NCI-H1930 (cell line): Measurements from ENCODE around the gene ASPG.

Source experiments
- DNase-seq, 2 experiments: peaks; one replicate each; lab custom pipeline; 2025; lab: John Stamatoyannopoulos, UW

The ASPG gene

DNA sequence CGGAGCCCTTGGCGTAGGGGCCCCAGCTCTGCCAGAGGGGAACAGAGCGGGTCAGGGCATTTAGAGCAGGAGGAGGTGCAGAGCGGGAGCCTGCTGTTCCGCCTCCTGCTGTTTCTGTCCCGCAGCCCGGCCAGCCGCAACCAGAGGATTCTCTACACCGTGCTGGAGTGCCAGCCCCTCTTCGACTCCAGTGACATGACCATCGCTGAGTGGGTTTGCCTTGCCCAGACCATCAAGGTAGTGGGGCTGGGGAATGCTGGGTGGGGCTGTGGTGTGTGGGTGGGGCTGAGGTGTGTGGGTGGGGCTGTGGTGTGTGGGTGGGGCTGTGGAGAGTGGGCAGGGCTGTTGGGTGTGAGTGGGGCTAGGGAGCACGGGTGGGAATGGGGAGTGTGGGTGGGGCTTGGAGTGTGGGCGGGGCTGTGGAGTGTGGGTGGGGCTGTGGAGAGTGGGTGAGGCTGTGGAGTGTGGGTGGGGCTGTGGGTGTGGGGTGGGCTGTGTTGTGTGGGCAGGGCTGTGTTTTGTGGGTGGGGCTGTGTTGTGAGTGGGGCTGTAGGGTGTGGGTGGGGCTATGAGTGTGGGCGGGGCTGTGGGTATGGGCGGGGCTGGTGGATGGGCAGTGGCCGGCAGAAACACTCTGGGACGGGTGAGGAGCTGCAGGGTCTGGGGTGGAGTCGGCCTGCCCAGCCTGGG, 8.0 kb downstream of the ASPG start:
- no peak for DNase-seq

DNA sequence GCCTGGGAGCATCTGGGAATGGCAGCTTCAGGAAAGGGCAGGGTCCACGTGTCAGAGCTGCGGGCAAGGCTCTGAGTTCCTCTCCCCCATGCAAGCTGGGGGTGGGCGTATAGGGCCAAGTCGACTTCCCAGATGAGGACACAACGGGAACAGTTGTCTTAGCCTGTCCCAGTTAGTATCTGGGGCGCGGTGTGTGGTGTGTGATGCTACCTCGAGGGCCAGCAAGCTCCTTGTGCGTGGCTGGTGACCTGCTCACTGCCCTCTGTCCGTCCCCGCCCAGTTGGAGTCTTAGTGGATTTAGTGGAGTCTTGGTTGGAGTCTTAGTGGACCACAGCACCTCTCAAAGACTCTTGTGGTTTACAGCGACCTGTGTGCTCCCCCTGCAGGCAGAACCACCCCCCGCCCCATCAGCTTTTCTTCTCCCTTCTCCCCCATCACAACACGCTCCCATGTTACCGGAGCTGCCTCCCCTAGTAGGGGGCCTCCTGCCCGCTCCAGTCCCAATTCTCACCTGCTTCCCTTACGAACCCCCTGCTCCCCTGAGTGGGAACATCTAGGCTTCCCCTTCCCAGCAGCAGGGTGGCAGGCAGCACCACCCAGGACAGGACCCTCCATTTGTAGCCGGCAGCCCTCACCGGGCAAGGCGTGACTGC, 8.7 kb downstream of the ASPG start:
- DNase-seq = no peak

DNA sequence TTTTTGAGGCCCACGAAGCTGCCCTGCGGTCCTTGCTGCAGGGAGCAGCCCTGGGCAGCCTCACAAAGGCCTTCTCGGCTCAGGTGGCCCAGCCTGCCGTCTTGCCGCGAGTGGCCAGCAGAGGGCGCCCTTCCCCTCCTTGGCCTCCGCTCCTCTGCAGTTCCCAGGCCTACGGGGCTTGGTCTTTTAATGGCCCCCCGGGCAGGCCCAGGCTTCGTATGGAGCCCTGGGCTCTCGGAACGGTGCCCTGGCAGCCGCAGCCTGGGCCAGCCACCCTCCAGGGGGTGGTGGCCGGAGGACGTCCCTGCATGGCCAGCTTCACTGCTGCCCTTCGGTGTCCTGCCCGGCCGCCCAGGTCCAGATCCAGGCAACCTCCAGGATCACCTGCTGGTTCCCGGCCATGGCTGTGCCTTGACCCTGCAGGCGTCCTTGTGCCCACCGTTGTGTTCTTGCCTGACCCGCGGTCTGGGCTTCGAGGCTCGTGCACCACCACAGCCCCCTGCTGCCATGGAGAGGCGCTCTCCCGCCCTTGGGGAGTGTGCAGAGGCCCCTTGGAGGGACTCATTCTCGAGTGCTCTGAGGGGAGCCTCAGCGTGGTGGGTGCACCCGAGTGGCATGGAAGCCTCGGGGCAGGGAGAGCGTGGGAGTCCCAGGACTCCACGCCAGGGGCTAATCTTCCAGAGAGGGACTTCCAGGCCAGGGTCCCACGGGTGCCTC, 9.4 kb downstream of the ASPG start:
- DNase-seq = peak in 1 of 2 experiments; percentile 64

- DNase-seq = no peak
Observed at GRCh38 chr14:104095426-104096310, 10.2 kb downstream of the ASPG start.

GRCh38 chr14:104096318-104096717, 10.8 kb downstream of the ASPG start:
- no peak for DNase-seq

DNA sequence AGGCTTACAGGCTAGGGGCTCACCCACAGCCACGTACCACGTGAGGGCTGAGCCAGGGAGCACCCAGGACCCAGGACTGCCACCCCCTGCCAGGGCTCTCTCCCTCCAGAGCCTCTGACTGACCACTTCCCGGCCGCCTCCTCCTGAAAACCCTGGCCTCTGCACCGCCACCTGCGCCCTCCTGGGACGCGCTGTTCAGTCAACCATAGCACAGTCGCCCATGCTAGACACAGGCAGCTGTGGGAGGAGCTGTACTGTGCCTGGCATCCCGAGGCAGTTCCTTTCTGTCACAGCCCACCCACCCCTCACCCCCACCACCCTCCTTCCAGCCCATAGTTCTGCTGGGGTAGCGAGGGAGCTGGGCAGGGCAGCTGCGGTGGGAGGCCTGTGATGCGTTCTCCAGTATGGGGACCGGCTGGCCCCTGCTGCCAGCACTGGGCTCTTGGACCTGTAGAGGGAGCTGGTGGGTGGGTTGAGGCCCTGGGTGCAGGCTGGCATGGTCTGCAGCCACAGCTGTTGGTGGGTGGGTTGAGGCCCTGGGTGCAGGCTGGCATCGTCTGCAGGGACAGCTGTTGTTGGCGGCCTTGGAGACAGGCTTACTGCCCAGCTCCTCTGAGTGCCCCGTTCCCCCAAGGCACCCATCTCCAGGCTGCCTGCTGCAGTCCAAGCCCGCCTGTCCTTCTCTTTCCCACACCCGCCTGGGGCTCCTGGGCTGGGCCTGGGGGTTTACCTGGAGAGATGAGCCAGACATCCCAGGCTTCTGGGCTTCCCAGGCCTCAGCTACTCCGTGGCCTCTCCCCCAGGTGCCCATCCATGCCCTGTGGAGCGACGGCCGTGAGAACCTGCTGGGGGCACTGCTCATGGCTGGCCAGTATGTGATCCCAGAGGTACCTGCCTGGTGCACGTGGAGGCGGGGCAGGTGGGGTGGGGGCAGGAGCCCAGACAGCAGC, 11.5 kb downstream of the ASPG start:
- DNase-seq = no peak

GRCh38 chr14:104098272-104099095, 13.0 kb downstream of the ASPG start:
- no peak for DNase-seq

DNA sequence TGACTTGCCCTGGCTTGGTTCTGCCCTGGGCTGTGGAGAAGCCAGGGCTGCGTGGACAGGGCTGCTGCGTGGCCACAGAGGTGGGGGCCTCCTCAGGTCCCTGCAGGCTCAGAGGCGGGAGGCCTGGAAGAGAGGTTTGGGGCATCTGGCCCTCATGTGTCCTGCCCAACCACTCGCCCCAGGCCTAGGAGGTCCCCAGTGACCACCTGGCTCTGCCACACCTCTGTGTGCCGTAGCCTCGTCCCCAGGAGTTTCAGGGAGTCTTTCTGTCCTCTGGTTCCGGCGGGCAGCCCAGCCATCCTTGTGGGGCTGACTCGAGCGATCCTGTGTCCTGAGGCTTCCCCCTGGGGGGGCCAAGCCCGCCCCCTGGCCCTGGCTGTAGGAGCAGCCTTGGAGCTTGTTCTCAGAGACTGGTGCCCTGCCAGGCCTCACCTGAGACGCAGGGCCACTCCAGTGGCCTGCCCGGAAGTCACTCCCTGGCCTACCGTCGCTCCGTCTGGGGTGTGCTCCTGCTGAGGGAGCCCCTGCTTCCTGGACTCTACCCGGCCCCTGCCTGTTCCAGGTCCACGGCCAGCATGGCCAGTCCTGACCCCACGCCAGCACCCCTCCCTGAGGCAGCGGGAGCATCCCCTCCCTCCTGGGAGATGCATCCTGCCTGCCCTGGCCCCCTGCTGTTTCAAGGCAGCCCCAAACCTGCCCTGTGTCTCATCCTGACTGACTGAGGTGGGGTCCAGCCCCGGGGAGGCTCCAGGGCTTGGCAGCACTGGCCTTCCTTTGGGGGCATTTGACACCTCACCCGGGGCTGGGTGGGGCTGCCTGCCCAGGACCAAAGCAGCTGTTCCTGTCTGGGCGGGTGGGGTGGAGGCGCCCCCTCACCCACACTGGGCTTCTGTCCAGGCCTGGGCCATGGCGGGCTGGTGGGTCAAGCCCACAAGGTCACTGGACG, 13.9 kb downstream of the ASPG start:
- no peak for DNase-seq

- no peak for DNase-seq
Observed at GRCh38 chr14:104100171-104101085, 14.9 kb downstream of the ASPG start.

DNA sequence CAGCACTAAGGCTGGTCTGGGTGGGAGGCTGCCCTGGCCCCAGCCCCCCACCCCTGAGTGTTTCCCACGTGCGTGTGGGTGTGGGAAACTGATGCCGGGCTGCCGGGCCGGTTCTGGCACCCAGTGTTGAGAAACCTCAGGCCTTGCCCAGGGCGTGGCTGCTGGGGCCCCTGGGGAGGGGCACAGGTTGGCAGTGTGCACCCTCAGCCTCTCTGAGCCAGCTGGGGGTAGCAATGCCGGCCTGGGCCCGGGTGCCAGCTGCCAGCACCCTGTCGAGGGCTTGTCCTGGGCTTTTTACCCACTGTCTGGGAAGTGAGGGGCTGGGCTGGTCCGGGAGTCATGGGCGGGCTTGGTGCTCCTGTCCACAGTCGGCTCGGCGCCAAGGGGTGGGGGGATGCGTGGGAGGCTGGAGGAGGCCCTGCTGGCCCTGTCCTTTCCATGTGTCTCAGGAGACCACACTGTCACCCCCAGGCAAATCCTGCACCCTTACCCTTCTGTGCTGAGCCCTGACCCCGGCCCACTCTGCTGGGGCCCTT, 15.7 kb downstream of the ASPG start:
- DNase-seq = no peak

DNA sequence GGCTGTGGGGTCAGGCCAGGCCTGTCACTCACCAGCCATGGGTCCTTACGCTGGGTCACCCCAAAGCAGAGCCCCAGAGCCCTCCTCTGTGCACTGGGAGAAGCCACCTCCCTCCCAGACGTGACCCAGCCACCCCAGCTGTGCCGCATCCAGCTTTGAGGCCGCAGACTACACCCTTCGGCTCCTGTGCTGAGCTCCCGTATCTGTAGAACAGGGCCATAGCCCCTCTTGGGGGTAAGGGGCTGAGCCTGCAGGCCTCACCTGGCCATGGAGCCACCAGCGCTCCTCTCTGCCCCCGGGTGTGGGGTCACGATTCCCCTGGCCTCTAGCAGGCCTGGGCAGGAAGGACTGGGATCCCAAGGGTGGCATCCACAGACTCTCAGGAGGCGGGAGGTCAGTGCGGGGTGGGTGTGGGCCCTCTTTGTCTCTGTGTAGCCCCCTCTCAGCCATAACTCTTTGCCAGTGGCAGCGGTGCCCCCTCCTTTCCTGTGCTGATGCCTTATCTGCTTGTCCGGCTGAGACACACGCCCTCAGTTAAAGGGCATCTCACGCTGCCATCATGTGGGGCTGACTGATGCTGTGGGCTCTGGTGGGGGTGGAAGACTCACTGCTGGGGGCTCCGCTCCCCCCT, 16.3 kb downstream of the ASPG start:
- DNase-seq = no peak

DNA sequence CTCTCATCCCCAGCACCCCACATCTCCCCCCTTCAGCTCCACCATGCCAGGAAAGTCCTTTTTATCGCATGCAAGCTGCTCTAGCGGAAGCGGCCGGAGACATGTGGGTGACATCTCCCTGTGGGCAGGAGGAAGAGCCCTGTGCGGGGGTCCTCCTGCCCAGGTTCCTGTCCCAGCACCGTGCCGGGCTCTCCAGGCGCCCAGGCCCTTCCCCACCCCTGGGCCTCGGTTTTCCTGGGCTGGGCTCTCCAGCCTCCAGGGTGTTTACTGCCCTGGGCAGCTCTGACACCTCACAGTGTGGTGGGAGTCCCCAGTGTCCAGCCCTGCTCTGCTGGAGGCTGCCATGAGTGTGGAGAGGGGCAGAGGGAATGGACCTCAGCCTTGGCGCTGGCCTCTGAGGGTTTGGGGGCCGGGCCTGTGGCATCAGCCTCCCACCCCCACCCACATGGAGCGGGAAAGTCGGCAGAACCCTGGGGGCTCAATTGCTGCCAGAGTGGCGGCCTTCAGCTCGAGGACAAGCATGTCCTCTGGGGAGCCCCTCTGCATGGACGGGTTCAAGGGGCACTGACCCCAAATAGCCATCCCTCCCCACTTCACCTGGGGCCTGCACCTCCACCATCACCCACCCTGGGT, 16.9 kb downstream of the ASPG start:
- no peak for DNase-seq

DNA sequence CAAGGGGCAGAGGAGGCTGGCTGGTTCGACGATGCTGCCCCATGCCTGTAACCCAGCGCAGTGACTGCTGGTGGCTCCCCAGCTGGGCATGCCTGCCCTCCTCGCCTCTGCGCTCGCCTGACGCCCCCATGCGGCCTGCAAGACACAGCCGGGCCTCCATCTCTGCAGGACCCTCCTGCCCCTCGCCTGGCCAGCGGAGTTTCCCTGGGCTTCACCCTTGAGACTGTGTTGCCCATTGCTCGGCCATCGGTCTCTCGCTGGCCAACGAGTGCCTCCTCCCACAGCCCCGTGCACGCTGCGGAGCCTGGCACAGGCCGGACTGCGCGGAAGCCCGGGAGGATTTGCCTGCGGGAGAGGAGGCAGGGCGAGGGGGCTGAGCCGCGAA, 17.6 kb downstream of the ASPG start:
- no peak for DNase-seq

DNA sequence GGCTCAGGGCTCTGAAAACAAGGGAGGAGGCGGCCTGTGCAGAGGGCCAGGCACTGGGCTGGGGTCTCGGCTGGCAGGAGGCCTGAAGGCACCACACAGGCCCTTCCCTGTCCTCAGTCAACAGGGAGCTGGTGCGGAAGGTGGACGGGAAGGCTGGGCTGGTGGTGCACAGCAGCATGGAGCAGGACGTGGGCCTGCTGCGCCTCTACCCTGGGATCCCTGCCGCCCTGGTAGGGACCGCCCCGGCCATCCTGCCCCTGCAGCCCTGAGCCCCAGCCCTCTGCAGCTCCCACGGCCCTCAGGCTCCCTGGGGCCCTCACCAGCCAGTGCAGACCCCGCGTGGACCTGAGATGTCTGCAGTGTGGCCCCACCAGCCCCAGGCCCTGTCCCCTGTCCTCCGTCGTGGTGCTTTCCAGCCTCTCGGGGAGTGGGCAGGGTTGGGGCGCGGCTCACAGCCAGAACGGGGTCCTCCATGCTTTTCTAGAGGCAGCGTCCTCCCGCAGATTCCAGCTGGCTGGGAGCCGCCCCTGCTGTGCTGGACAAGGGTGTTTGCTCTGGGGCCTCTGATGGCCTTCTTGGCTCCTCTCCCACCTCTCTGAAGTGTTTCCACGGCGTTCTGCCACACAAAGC, 18.1 kb downstream of the ASPG start:
- DNase-seq = no peak

DNA sequence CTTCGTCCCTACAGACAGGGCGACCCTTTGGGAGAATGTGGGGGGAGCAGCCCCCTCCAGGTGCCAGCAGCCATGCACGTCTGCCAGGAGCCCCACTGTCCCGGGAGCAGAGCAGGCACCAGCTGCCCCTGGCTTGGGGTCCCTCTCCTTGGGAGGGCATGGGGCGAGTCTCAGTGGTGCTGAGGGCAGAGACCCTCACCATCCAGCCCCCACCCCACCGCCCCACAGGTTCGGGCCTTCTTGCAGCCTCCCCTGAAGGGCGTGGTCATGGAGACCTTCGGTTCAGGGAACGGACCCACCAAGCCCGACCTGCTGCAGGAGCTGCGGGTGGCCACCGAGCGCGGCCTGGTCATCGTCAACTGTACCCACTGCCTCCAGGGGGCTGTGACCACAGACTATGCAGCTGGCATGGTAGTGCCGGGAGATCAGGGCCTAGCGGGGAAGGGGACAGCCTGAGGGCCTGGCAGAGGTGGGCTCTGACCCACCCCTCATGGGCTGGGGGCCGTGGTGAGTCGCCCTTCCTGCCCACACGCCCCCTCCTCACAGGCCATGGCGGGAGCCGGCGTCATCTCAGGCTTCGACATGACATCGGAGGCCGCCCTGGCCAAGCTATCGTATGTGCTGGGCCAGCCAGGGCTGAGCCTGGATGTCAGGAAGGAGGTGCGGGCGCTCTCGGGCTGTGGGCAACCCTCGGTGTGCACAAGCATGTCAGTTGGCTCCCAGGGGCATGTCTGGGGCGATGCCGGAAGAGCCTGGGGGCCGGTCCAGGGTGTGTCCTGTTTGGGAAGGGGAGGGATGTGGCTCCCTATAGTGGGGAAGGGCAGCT, 18.8 kb downstream of the ASPG start:
- no peak for DNase-seq
